Osteocyte (in vitro differentiated cells): Measurements from ENCODE around the gene PTCD3. TPM values are rescaled to one million over a fixed set of nuclear protein-coding genes. Genes with fewer than 3 reads are reported as not detected.
A peak's percentile ranks its signal among the peaks of the same experiment; 100 is the strongest.

Experiments
- DNase-seq: peaks from one replicate; pipeline ENCODE4 v3.0.0; 2021; ENCODE audit warnings: mixed read lengths; ENCODE audit not compliant: unreplicated experiment; ENCODE audit errors: extremely low spot score
- H3K27ac Mint-ChIP-seq: one replicate; pipeline ENCODE4 v1.8.0; 2021; ENCODE audit warnings: mild to moderate bottlenecking, mixed read lengths; ENCODE audit not compliant: unreplicated experiment
- H3K27me3 Mint-ChIP-seq: one replicate; pipeline ENCODE4 v1.8.0; 2021; ENCODE audit warnings: mixed read lengths; ENCODE audit not compliant: unreplicated experiment
- H3K36me3 Mint-ChIP-seq: one replicate; pipeline ENCODE4 v1.8.0; 2021; ENCODE audit warnings: mixed read lengths; ENCODE audit not compliant: unreplicated experiment
- H3K4me1 Mint-ChIP-seq: one replicate; pipeline ENCODE4 v1.8.0; 2021; ENCODE audit warnings: mixed read lengths; ENCODE audit not compliant: unreplicated experiment
- H3K4me3 Mint-ChIP-seq: one replicate; pipeline ENCODE4 v1.8.0; 2021; ENCODE audit warnings: mild to moderate bottlenecking, moderate library complexity, mixed read lengths; ENCODE audit not compliant: unreplicated experiment
- H3K9me3 Mint-ChIP-seq: one replicate; pipeline ENCODE4 v1.8.0; 2021; ENCODE audit warnings: mixed read lengths; ENCODE audit not compliant: unreplicated experiment
- long read RNA-seq: library from polyadenylated mRNA; unstranded; transcript quantifications from one replicate; pipeline ENCODE4 v2.0.0, GENCODE V29; 2021
- total RNA-seq: library from RNA; stranded (reverse); gene quantifications from 2 replicates; pipeline ENCODE4 v1.2.1, GENCODE V29; 2021
- TF ChIP-seq, protein P1 (sequence below): fragments of 200-600 bp; sonication (generic); IDR thresholded peaks from 2 replicates; pipeline ENCODE4 v1.5.0; 2021; ENCODE audit warnings: antibody characterized with exemption, mild to moderate bottlenecking, moderate library complexity

PTCD3 gene
- 70.9 and 71.8 TPM in 2 replicates for total RNA-seq
- long read RNA-seq, full-length matches to known transcripts, result 225 of 315 reads
- long read RNA-seq, partial matches to known transcripts, result 22 of 315 reads
- long read RNA-seq, other reads (novel, unspliced or antisense), result 68 of 315 reads

DNA sequence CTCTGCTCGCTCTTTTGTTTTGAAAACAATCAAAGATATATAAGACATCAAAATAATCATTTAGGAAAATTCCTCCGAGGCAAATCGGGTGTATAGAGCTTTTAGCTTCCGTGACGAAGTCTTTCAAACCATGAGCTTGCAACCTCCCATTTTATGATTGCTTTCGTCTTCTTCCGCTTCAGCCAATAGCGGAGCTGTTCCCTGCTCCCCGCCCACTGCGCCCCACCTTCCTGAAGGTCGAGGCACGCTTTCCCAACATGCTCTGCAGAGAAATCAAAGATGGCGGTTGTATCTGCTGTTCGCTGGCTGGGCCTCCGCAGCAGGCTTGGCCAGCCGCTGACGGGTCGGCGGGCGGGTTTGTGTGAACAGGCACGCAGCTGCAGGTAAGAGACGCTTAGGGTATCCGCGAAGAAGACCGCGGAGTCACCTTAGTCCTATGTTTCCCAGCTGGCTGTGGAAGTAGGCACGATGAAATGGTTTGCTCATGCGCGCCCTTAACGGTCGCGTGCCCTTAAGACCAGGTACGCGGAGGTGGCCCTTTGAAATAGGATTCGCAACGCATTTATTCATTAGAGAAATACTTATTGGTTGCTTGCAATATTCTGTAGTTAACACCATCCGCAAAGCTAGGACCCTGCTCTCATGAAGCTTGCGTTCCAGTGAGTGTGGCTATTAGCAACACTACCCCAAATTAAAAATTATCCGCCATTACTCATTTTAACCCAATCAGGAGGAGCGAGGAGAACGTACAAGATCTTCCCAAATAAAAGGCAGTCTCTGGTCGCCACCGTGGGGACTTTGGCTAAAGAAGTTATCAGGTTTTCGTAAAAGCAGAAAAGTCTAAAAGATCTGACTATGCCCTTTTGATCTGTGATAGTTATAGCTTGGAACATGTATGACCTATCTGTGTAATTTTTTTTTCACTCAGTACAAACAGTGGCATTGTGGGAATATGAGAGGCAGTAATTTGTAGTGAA lies at the start of gene PTCD3:
Gene PTCD3 (plus strand): TSS at position 267 of the 977 bp plus-strand sequence. CDS start 13 bp downstream, at position 280.
- peak within 1 kb of the TSS; percentile 94 for H3K4me3 Mint-ChIP-seq
- H3K9me3 Mint-ChIP-seq, result peaks cover 5% of the 10 kb centered on the region
- peak within 1 kb of the TSS; percentile 97 for H3K27ac Mint-ChIP-seq
- peak; percentile 97 for DNase-seq
- peaks cover 35% of the 10 kb centered on the region for H3K36me3 Mint-ChIP-seq
- TF ChIP-seq, protein P1, sequence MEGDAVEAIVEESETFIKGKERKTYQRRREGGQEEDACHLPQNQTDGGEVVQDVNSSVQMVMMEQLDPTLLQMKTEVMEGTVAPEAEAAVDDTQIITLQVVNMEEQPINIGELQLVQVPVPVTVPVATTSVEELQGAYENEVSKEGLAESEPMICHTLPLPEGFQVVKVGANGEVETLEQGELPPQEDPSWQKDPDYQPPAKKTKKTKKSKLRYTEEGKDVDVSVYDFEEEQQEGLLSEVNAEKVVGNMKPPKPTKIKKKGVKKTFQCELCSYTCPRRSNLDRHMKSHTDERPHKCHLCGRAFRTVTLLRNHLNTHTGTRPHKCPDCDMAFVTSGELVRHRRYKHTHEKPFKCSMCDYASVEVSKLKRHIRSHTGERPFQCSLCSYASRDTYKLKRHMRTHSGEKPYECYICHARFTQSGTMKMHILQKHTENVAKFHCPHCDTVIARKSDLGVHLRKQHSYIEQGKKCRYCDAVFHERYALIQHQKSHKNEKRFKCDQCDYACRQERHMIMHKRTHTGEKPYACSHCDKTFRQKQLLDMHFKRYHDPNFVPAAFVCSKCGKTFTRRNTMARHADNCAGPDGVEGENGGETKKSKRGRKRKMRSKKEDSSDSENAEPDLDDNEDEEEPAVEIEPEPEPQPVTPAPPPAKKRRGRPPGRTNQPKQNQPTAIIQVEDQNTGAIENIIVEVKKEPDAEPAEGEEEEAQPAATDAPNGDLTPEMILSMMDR, result no peak
- H3K27me3 Mint-ChIP-seq, result no peaks in the 10 kb centered on the region
- peaks cover 34% of the 10 kb centered on the region for H3K4me1 Mint-ChIP-seq

DNA sequence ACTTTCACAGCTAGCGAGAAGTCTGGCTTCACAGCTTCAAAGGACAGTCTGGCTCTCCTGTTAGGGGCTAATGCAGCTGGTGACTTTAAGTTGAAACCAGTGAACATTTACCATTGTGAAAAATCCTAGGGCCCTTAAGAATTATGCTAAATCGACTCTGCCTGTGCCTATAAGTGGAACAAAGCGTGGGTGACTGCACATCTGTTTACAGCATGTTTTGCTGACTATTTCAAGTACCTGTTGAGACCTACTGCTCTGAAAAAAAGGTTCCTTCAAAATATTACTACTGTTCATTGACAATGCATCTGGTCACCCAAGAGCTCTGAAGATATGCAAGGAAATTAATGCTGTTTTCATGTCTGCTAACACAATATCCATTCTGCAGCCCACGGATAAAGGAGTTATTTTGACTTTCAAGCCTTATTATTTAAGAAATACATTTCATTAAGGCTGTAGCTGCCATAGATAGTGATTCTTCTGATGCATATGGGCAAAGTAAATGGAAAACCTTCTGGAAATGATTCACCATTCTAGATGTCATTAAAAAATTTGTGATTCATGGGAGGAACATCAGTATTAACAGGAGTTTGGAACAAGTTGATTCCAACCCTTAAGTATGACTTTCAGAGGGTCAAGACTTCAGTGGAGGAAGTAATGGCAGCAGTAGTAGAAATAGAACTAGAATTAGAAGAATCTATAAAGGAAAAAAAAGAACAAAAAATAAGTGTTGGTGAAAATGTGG lies 49.3 kb upstream of the PTCD3 start:
- H3K4me1 Mint-ChIP-seq, result peaks cover 20% of the 10 kb centered on the region
- TF ChIP-seq, protein P1, result no peak
- peaks cover 50% of the 10 kb centered on the region for H3K36me3 Mint-ChIP-seq
- no peak overlapping the region for H3K4me3 Mint-ChIP-seq
- no peak for DNase-seq
- no peaks in the 10 kb centered on the region for H3K27me3 Mint-ChIP-seq
- no peaks in the 10 kb centered on the region for H3K9me3 Mint-ChIP-seq
- no peak overlapping the region for H3K27ac Mint-ChIP-seq

DNA sequence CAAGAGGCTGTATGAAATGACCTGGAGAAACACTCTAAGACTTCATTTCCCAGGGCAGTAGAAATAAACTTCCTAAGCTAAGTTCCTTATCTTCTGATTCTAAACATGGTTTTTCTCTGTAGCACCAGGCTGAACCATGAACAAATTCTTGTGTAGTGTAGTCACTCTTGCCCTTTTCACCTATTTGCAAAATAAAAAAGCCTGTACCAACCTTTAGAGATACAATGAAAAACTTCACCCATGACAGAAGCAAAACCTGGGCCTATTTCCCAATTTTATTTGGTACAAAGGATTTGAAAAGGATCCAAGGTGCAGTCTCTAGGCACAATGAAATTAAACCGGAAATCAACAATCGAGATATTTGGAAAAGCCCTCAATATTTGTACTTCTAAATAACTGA lies 44.0 kb upstream of the PTCD3 start:
- no peak for DNase-seq

DNA sequence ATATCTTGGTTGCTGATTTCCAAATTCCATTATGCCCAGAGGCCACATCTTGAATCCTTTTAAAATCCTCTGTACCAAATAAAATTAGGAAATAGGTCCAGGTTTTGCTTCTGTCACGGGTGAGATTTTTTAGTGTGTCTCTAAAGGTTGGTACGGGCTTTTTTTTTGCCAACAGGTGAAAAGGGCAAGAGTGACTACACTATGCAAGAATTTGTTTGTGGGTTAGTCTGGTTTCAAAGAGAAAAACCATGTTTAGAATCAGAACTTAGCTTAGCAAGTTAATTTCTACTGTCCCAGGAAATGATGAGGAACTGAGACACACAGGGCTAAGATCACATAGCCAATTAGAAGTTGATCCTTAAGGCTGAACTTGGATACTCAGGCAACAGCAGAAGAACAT lies 42.0 kb upstream of the PTCD3 start:
- Mint-ChIP-seq H3K36me3 (peaks cover 67% of the 10 kb centered on the region), H3K4me3 (no peak overlapping the region), H3K4me1 (peaks cover 37% of the 10 kb centered on the region), H3K27ac (peak overlapping the region; percentile 6), H3K27me3 (no peaks in the 10 kb centered on the region), H3K9me3 (peaks cover 16% of the 10 kb centered on the region)
- TF ChIP-seq, protein P1, result no peak
- DNase-seq, result no peak

More for the DNA sequence above, 44.0 kb upstream of the PTCD3 start:
- no peak overlapping the region for H3K4me3 Mint-ChIP-seq
- peaks cover 16% of the 10 kb centered on the region for H3K9me3 Mint-ChIP-seq
- peaks cover 62% of the 10 kb centered on the region for H3K36me3 Mint-ChIP-seq
- no peak overlapping the region for H3K27ac Mint-ChIP-seq
- peaks cover 33% of the 10 kb centered on the region for H3K4me1 Mint-ChIP-seq
- TF ChIP-seq, protein P1, result no peak
- H3K27me3 Mint-ChIP-seq, result no peaks in the 10 kb centered on the region
